HG03060 (cell line): Measurements from ENCODE around the gene CERS4.

ENCODE experiments used
- ATAC-seq: cut with Tn5 transposase; IDR thresholded peaks from one replicate; pipeline ENCODE4 v1.9.1; 2021; ENCODE audit warnings: low read depth, moderate number of reproducible peaks; ENCODE audit not compliant: unreplicated experiment

Gene CERS4

DNA sequence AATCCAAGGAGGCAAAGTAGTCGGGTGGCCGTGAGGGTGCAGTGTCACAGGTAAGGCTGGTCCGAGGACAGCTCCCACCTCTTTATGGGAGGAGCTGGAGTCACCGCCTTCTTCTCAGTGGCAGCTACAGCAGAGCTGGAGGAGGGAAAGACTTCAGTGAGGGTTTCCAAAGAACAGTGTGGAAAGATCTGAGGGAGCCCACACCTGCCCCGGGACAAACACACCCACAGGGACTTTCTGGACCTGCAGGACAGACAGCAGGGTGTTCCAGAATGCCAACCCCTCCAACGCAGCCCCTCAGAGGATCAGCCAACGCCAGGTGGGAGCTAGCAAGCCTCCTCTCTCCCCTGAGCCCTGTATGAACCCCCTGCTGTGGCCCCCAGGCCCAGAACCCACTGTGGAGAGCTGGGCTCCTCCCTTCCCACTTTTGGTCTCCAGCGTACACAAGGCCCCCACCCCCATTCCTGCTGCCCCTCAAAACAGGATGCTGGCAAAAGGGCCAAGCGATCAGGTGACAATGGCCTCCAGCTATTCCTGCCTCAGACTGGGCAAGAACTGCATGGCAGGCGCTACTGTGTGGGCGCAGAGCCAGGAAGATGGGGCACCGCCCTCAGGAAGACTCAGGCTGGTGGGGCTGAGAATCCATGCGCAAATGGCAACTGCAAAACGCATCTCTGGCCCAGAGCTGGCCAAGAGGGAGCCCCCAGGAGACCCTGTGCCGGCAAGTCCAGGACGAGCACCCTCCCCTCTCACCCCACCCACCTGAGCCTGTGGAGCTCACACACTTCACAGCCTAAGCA, 102.5 kb downstream of the CERS4 start:
- no peak for ATAC-seq
